Mesendoderm (in vitro differentiated cells): Measurements from ENCODE around the gene ARMC9.

Experiments used
- DNase-seq: peaks from one replicate; pipeline ENCODE4 v3.0.0; 2013
- H2AK5ac ChIP-seq: 2 replicates; pipeline ENCODE4 v1.6.1; 2013; ENCODE audit warnings: low read length, inconsistent platforms
- H2BK120ac ChIP-seq: 2 replicates; pipeline ENCODE4 v1.6.1; 2013; ENCODE audit warnings: low read depth, mild to moderate bottlenecking, low read length, moderate library complexity, mixed read lengths
- H2BK15ac ChIP-seq: replicated peaks from 2 replicates; pipeline ENCODE4 v1.6.1; 2013; ENCODE audit warnings: low read depth, mild to moderate bottlenecking, moderate library complexity
- H2BK5ac ChIP-seq: 2 replicates; pipeline ENCODE4 v1.6.1; 2013; ENCODE audit warnings: low read length, inconsistent platforms
- H3K18ac ChIP-seq: 2 replicates; pipeline ENCODE4 v1.6.1; 2013; ENCODE audit warnings: mild to moderate bottlenecking, low read length, mixed read lengths
- H3K23ac ChIP-seq: one replicate; pipeline ENCODE4 v1.6.1; 2013; ENCODE audit warnings: low read length
- H3K27ac ChIP-seq: 2 replicates; pipeline ENCODE4 v1.5.1; 2013; ENCODE audit warnings: low read depth, mild to moderate bottlenecking, inconsistent platforms, low read length, moderate library complexity
- H3K27me3 ChIP-seq: 2 replicates; pipeline ENCODE4 v1.6.1; 2013; ENCODE audit warnings: low read length, control low read depth, mild to moderate bottlenecking, inconsistent platforms; ENCODE audit not compliant: insufficient read depth, poor library complexity
- H3K36me3 ChIP-seq: 2 replicates; pipeline ENCODE4 v1.6.1; 2013; ENCODE audit warnings: low read length, inconsistent platforms; ENCODE audit not compliant: control insufficient read depth, insufficient read depth
- H3K4ac ChIP-seq: one replicate; pipeline ENCODE4 v1.6.1; 2013; ENCODE audit warnings: low read depth, mild to moderate bottlenecking, low read length, moderate library complexity
- H3K4me1 ChIP-seq: 2 replicates; pipeline ENCODE4 v1.6.1; 2013; ENCODE audit warnings: low read depth, low read length, inconsistent platforms; ENCODE audit not compliant: control insufficient read depth
- H3K4me2 ChIP-seq: 2 replicates; pipeline ENCODE4 v1.6.1; 2013; ENCODE audit warnings: low read length
- H3K4me3 ChIP-seq: 2 replicates; pipeline ENCODE4 v1.5.1; 2013; ENCODE audit warnings: mild to moderate bottlenecking, low read length
- H3K56ac ChIP-seq: one replicate; pipeline ENCODE4 v1.6.1; 2013; ENCODE audit warnings: low read length
- H3K79me1 ChIP-seq: 2 replicates; pipeline ENCODE4 v1.6.1; 2013; ENCODE audit warnings: low read length, inconsistent platforms
- H3K79me2 ChIP-seq: 2 replicates; pipeline ENCODE4 v1.6.1; 2013; ENCODE audit warnings: mild to moderate bottlenecking, low read length; ENCODE audit not compliant: control insufficient read depth, insufficient read depth
- H3K9ac ChIP-seq: 2 replicates; pipeline ENCODE4 v1.6.1; 2013; ENCODE audit warnings: low read length, inconsistent platforms
- H4K5ac ChIP-seq: one replicate; pipeline ENCODE4 v1.6.1; 2013; ENCODE audit warnings: low read length
- H4K8ac ChIP-seq: one replicate; pipeline ENCODE4 v1.6.1; 2013; ENCODE audit warnings: low read depth, mild to moderate bottlenecking, control low read depth, low read length, moderate library complexity
- WGBS: extraction: QIAGEN DNeasy Blood & Tissue Kit; methylation state at CpG from one replicate; pipeline ENCODE4 v1.1.7; 2013; ENCODE audit warnings: low lambda C conversion rate, missing lambda C conversion rate; ENCODE audit not compliant: insufficient coverage; ENCODE audit errors: extremely low coverage; 5-methylcytosine and 5-hydroxymethylcytosine counted together

The ARMC9 gene

GRCh38 chr2:231356466-231356844 lies 158.0 kb downstream of the ARMC9 start:
- Histone ChIP-seq H3K4me2 (no peak overlapping the region), H3K27ac (no peak overlapping the region), H3K4me3 (no peak overlapping the region), H3K4me1 (peaks cover 8% of the 10 kb centered on the region), H3K27me3 (no peaks in the 10 kb centered on the region), H2AK5ac (no peak overlapping the region), H3K79me1 (no peaks in the 10 kb centered on the region), H2BK15ac (no peak overlapping the region), H4K8ac (no peak overlapping the region), H2BK5ac (no peak overlapping the region), H3K23ac (no peak overlapping the region), H4K5ac (no peak overlapping the region), H3K9ac (no peak overlapping the region), H3K56ac (no peak overlapping the region), H3K4ac (no peak overlapping the region), H3K36me3 (no peaks in the 10 kb centered on the region), H2BK120ac (no peak overlapping the region), H3K18ac (no peak overlapping the region), H3K79me2 (no peaks in the 10 kb centered on the region)
- WGBS = no CpG with 5 or more reads among the region's 5 CpGs
- no peak for DNase-seq

- peaks cover 8% of the 10 kb centered on the region for H3K4me1 ChIP-seq
- no peaks in the 10 kb centered on the region for H3K79me1 ChIP-seq
- WGBS = no CpG with 5 or more reads among the region's 7 CpGs
- H2BK120ac ChIP-seq = no peak overlapping the region
- H3K9ac ChIP-seq = no peak overlapping the region
- no peak overlapping the region for H3K18ac ChIP-seq
- H2AK5ac ChIP-seq = no peak overlapping the region
- H2BK15ac ChIP-seq = no peak overlapping the region
- no peak overlapping the region for H4K5ac ChIP-seq
- DNase-seq = no peak
- H3K27ac ChIP-seq = no peak overlapping the region
- no peak overlapping the region for H3K23ac ChIP-seq
- no peaks in the 10 kb centered on the region for H3K27me3 ChIP-seq
- H3K36me3 ChIP-seq = no peaks in the 10 kb centered on the region
- no peak overlapping the region for H3K4me2 ChIP-seq
- no peaks in the 10 kb centered on the region for H3K79me2 ChIP-seq
- peak overlapping the region; percentile 60 for H3K56ac ChIP-seq
- H4K8ac ChIP-seq = no peak overlapping the region
- H2BK5ac ChIP-seq = no peak overlapping the region
- no peak overlapping the region for H3K4ac ChIP-seq
- H3K4me3 ChIP-seq = no peak overlapping the region
Measured at GRCh38 chr2:231357048-231357447, 158.6 kb downstream of the ARMC9 start.

GRCh38 chr2:231357931-231358330 lies 159.5 kb downstream of the ARMC9 start:
- no peak overlapping the region for H2AK5ac ChIP-seq
- no peak overlapping the region for H2BK15ac ChIP-seq
- H3K79me1 ChIP-seq = no peaks in the 10 kb centered on the region
- H3K36me3 ChIP-seq = no peaks in the 10 kb centered on the region
- H3K27ac ChIP-seq = no peak overlapping the region
- no peak for DNase-seq
- H3K9ac ChIP-seq = no peak overlapping the region
- H3K27me3 ChIP-seq = no peaks in the 10 kb centered on the region
- WGBS = no CpG with 5 or more reads among the region's 4 CpGs
- no peak overlapping the region for H3K18ac ChIP-seq
- no peak overlapping the region for H2BK5ac ChIP-seq
- H3K4me2 ChIP-seq = no peak overlapping the region
- no peak overlapping the region for H3K4me3 ChIP-seq
- peaks cover 8% of the 10 kb centered on the region for H3K4me1 ChIP-seq
- no peak overlapping the region for H2BK120ac ChIP-seq
- no peak overlapping the region for H4K5ac ChIP-seq
- H3K79me2 ChIP-seq = no peaks in the 10 kb centered on the region
- H3K56ac ChIP-seq = peak overlapping the region; percentile 20
- H4K8ac ChIP-seq = no peak overlapping the region
- no peak overlapping the region for H3K23ac ChIP-seq
- H3K4ac ChIP-seq = no peak overlapping the region

GRCh38 chr2:231359441-231359840 lies 161.0 kb downstream of the ARMC9 start:
- no peak overlapping the region for H2BK5ac ChIP-seq
- H3K27ac ChIP-seq = no peak overlapping the region
- H3K4me2 ChIP-seq = no peak overlapping the region
- DNase-seq = no peak
- no peak overlapping the region for H2BK15ac ChIP-seq
- no peaks in the 10 kb centered on the region for H3K79me2 ChIP-seq
- H3K4me3 ChIP-seq = no peak overlapping the region
- H3K4me1 ChIP-seq = peaks cover 8% of the 10 kb centered on the region
- no peak overlapping the region for H4K5ac ChIP-seq
- H3K27me3 ChIP-seq = no peaks in the 10 kb centered on the region
- no peak overlapping the region for H3K23ac ChIP-seq
- no peak overlapping the region for H3K9ac ChIP-seq
- H2AK5ac ChIP-seq = no peak overlapping the region
- H3K36me3 ChIP-seq = no peaks in the 10 kb centered on the region
- WGBS = no CpG with 5 or more reads among the region's 10 CpGs
- H3K18ac ChIP-seq = no peak overlapping the region
- no peaks in the 10 kb centered on the region for H3K79me1 ChIP-seq
- H3K56ac ChIP-seq = peak overlapping the region; percentile 11
- H2BK120ac ChIP-seq = no peak overlapping the region
- no peak overlapping the region for H3K4ac ChIP-seq
- H4K8ac ChIP-seq = no peak overlapping the region

- no peak overlapping the region for H3K4me3 ChIP-seq
- no peak overlapping the region for H2BK5ac ChIP-seq
- no peak overlapping the region for H3K4ac ChIP-seq
- H3K36me3 ChIP-seq = no peaks in the 10 kb centered on the region
- H3K23ac ChIP-seq = no peak overlapping the region
- H3K4me2 ChIP-seq = no peak overlapping the region
- no CpG with 5 or more reads among the region's 11 CpGs for WGBS
- H2BK15ac ChIP-seq = no peak overlapping the region
- H3K9ac ChIP-seq = no peak overlapping the region
- H2AK5ac ChIP-seq = no peak overlapping the region
- H3K27ac ChIP-seq = no peak overlapping the region
- no peaks in the 10 kb centered on the region for H3K79me2 ChIP-seq
- no peak overlapping the region for H3K18ac ChIP-seq
- H3K79me1 ChIP-seq = no peaks in the 10 kb centered on the region
- H4K8ac ChIP-seq = no peak overlapping the region
- peaks cover 8% of the 10 kb centered on the region for H3K4me1 ChIP-seq
- no peak for DNase-seq
- H3K56ac ChIP-seq = peak overlapping the region; percentile 44
- H4K5ac ChIP-seq = no peak overlapping the region
- H3K27me3 ChIP-seq = no peaks in the 10 kb centered on the region
- no peak overlapping the region for H2BK120ac ChIP-seq
Measured at GRCh38 chr2:231359948-231360347, 161.5 kb downstream of the ARMC9 start.

GRCh38 chr2:231360401-231360800 lies 162.0 kb downstream of the ARMC9 start:
- Histone ChIP-seq H3K27me3 (no peaks in the 10 kb centered on the region), H4K8ac (no peak overlapping the region), H3K4me2 (no peak overlapping the region), H3K4me3 (no peak overlapping the region), H3K79me2 (no peaks in the 10 kb centered on the region), H3K9ac (no peak overlapping the region), H2BK5ac (no peak overlapping the region), H3K56ac (peak overlapping the region; percentile 6), H3K4ac (no peak overlapping the region), H2BK120ac (no peak overlapping the region), H3K4me1 (peaks cover 6% of the 10 kb centered on the region), H3K79me1 (no peaks in the 10 kb centered on the region), H3K27ac (no peak overlapping the region), H4K5ac (no peak overlapping the region), H2AK5ac (no peak overlapping the region), H2BK15ac (no peak overlapping the region), H3K18ac (no peak overlapping the region), H3K23ac (no peak overlapping the region), H3K36me3 (no peaks in the 10 kb centered on the region)
- no CpG with 5 or more reads among the region's 11 CpGs for WGBS
- peak; percentile 62 for DNase-seq
